Measurements from ENCODE around the gene EDC3.
"Not testable (repeated sequence)": the region's sequence is repeated elsewhere in the genome, so short reads cannot be mapped to it uniquely, and the experiment has no call there.

The EDC3 gene

GRCh38 chr15:74646480-74646879, 49.3 kb downstream of the EDC3 start:
- no peak for DNase-seq

DNA sequence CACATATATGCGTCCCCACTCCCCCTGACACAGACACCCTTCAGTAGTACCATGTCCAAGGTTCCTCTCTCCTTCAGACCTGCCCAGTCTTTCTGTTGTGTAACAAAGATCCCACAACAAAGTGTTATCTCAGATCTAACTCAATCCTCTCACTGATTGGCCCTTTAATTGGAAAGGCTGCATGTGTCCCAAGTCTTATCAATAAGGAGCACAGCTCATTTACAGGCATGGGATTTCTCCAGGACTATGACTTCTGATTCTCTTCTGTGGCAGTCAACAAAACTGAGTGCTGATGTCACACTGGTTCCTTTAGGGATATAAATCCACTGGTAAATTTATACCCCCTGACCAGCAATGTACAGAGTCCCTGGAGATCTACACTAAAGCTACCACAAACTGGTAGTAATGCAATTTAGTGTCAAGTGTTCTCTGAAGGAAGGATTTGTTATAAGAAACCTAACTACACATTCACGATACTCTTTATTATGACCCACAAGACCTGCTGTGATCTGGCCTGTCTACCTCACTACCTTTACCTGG, 52.1 kb downstream of the EDC3 start:
- no peak for DNase-seq

DNA sequence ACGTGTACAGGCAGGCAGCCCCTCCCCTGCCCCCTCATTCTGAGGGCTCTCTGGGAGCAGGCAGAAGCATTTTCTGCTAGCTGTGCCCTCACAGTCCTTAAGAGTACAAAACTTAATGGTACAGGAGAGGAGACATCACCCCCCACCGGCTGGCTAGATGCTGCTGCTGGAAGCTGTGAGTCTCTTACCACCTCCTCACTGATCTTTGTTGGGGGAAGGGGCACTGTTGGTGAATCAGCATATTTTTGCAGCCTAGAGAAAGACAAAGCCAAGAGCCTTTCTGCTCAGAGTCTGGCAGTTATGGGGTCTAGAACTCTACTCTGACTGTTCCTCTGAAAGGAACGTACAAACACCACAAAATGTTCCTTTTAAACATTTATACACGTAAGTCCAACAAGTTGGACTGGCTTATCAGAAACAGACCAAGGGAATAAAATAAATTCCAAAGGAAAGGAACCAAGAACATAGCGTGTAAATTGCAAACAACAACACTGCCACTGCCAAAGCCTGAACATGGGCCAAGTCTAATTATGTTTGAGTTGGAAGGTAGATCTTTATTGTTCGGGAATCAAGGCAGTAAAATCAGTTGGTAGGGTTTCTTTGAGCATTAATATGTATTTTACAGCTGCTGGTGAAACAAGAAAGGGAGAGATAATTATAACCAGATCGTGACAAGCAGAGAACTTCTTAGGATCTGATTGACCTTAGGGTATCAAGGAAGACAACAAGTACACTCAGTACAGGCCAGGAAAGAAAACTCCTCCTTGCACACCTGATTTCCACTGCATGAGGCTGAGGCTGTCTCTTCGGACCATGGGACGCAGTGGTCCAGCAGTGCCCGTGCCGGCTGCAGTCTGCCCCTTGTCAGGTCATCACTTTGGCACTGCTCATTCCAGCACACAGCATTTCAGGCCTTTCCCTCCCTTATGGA, 52.8 kb downstream of the EDC3 start:
- no peak for DNase-seq

GRCh38 chr15:74642348-74642733, 53.5 kb downstream of the EDC3 start:
- no peak for DNase-seq

DNA sequence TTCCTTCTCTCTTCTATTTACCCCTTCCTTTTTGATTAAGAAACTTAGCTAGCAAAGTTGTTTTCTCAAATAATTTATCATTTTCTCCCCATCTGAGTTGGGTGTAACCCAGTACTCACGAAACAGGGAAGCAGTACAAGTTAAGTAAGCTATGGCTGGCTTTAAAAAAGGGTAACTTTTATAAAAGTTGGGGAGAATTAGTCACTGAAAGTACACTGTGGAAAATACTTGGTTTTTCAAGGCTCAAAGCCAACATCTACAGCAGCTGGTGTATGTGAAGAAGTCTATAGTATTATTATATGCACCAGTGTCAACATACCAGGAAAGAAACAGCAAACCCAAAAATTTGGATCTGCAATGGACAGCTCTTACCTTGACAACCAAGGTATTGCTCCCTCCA, 54.7 kb downstream of the EDC3 start:
- no peak for DNase-seq

DNA sequence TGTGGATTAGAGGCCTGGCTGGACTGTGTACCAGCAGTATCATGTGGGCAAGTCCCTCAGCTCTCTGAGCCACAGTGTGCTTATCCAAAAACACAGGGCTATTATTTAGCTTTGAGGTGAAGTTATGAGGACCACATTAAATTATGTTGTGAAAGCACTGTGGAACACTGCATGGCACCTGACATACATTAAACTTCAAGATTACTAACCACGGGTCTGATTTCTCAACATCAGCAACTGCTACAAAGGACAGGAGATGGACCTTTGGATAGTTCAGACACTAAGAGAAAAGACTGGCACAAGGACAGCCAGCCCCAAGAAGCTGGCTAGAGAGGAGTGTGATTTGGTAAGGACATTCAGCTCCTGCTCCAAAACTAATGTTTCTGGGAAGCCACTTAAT, 58.8 kb downstream of the EDC3 start:
- DNase-seq, result no peak

DNA sequence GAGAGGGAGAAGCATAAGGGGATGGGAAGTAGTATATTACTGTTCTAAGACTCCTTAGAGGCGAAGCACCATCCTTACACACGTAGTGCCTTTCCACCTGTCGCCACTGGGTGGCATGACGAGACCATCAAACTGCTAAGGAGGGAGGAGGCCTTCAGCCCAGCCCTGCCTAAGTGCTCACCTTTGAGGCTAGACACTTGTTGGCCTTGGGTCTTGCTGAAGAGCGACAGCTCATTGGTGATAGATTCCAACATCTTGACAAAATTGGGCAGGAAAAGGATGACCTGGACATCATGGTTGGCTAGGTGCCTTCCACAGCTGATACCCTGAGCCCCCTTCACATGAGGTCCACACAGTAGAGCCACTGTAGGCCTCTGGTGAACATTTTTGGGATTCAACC, 60.6 kb downstream of the EDC3 start:
- peak; percentile 34 for DNase-seq

- no peak for DNase-seq
Measured at GRCh38 chr15:74633781-74634180, 62.0 kb downstream of the EDC3 start.

GRCh38 chr15:74632601-74633000, 63.2 kb downstream of the EDC3 start:
- no peak for DNase-seq

GRCh38 chr15:74631935-74632560, 63.8 kb downstream of the EDC3 start:
- DNase-seq, result no peak

DNA sequence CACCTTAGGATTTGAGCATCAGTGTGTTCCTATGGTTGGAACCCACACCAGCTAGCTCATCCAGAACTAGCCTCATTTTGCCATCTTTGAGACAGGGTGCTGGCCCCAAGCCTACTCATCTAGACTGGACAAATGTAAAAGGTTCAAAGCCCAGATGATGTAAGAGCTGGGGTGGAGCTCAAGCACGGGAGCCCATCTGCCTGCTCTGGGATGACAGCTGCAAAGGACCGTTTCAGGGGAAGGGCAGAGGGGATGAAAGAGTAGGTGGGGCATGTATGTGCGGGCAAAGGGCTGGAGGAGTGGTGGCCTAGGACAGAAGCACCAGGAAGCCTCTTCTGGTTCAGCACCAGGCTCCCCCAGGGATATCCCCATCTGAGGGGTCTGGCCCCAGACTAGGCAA, 64.4 kb downstream of the EDC3 start:
- no peak for DNase-seq

GRCh38 chr15:74631087-74631385, 64.8 kb downstream of the EDC3 start:
- no peak for DNase-seq

- no peak for DNase-seq
Measured at GRCh38 chr15:74630284-74631086, 65.3 kb downstream of the EDC3 start.

GRCh38 chr15:74629696-74630095, 66.1 kb downstream of the EDC3 start:
- not testable (repeated sequence) for DNase-seq

DNA sequence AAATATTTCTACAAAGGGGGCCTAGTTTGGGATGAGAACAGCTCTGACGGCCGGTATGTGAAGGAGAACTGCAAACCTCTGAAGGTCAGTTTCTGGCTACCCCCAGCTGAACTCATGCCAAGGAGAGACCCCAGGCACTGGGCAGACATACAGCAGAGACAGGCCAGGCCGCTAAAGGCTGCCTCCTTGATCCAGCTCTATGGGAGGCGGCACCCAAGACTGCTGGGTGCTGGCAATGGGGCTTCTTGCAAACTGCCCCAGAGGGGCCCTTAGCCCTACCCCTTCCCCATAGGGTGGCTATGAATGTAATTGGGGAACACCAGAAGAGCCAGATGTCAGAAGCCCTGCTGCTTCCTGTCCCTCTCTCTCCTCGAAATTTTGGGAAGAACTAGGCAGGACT, 66.9 kb downstream of the EDC3 start:
- no peak for DNase-seq

GRCh38 chr15:74628199-74628598, 67.6 kb downstream of the EDC3 start:
- no peak for DNase-seq

GRCh38 chr15:74627766-74628165, 68.1 kb downstream of the EDC3 start:
- no peak for DNase-seq

DNA sequence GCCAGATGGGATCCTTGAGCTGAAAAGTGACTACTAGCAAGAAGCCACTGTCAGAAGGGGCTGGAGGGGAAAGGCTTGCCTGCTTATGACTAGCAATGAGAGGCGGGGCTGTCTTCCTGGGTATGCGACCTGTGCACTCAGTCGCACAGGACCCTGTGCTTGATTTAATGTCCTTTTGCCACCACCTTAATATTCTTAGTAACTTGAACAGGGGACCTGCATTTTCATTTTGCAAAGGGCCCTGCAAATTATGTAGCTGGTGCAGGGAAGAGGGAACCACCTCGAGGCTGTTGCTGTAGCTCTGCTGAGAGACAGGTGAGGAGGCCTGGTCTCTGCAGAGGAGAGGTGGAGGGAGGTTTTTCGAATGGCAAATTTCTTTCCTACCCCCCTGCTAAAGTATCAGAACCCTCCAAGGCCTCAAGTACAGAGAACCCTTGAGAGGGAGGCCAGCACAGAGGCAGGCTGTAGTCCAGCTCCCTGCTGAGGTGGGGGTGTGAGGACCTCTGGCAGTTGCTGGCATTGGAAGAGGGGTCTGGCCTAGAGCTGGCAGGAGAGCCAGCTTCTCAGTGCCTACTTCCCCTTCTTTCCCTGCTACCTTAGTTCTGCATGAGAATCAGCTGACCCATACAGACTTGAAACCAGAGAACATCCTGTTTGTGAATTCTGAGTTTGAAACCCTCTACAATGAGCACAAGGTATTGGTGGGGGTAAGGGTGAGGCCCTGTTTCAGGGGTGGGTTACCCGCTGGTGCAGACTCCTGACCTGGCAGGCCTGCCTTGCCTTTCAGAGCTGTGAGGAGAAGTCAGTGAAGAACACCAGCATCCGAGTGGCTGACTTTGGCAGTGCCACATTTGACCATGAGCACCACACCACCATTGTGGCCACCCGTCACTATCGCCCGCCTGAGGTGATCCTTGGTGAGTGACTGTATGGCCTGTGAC, 68.8 kb downstream of the EDC3 start:
- no peak for DNase-seq

DNA sequence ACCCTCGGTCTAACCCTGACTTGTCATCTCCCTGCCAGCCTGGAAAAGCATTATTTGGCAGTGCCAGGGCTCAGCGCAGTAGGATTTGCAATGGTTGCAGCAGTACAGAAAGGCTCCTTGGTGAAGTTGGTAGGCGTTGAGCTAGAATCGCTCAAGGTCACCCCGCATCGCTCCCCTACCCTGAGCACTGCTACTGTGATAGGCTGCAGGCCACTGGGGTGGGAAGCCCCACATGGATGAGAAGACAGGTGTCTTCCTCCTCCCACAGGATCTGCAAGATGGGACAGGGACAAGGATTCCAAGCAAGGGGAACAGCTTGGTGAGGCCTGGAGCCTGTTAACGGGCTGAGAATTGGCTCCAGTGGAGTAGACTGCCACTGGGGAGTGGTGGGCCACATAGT, 69.5 kb downstream of the EDC3 start:
- no peak for DNase-seq

- DNase-seq, result no peak
Measured at GRCh38 chr15:74625693-74626092, 70.1 kb downstream of the EDC3 start.

DNA sequence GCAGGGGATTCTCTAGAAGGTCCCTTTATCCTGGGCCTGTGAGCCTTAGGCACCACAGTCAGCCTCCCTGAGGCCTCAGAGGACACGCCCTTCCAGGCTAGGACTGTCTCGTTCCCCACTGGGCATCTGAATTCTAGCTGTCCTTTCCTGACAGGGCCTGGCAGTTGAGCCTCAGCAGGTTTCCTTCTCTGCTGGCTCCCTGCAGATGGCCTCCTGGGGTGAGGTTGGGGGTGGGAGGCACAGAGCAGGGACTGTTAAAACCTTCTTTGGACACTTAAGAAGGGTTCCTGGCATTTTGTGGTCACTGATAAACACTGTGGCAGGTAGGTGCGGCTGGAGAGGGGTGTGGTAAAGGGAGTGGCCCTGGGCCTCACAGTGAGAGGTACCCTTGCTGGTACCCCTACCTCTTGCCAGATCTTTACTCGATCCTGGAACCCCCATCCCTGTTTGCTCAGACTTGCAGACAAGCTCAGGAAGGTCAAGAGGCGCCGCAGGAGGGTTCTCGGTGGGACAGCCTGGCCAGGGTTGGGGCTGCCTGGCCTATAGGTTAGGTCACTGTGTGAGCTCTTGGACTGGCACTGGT, 71.7 kb downstream of the EDC3 start:
- no peak for DNase-seq

- no peak for DNase-seq
Measured at GRCh38 chr15:74622758-74623157, 73.1 kb downstream of the EDC3 start.
